ENCODE measurements around the gene PNMA8B. TPM values are rescaled to one million over a fixed set of nuclear protein-coding genes. Genes with fewer than 3 reads are reported as not detected.
"Not testable (repeated sequence)": the region's sequence is repeated elsewhere in the genome, so short reads cannot be mapped to it uniquely, and the experiment has no call there.

PNMA8B gene
- total RNA-seq, 1 donor from 2014 or later: 1.9 TPM

DNA sequence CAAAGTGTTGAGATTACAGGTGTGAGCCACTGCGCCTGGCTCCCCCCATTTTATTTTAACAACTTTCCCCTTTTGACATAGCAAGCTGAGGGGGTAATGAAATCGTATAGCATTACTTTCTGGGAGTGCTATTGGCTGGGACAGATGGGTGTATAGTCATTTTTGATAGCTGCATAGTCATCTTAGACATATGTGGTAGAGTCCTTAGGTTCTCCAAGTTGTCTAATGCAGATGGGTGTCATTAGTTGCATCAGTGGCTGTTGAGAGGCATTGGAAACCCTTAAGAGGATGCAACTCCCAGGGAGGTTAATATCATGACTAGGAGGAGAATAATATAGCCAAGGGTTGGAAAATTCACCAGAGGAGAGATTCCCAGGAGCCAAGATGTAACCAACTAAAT is 28.6 kb upstream of the PNMA8B start:
- peaks cover 2% of the 10 kb centered on the region for H3K9me3 Mint-ChIP-seq (ENCODE audit: unreplicated experiment)
- H3K9ac ChIP-seq (ENCODE audit: low read length): no peak overlapping the region
- no peak overlapping the region for H3K27ac ChIP-seq (ENCODE audit: low read depth, low read length)
- FAIRE-seq (no peak), DNase-seq (ENCODE audit: low read depth) (no peak)
- TF ChIP-seq, protein P1, sequence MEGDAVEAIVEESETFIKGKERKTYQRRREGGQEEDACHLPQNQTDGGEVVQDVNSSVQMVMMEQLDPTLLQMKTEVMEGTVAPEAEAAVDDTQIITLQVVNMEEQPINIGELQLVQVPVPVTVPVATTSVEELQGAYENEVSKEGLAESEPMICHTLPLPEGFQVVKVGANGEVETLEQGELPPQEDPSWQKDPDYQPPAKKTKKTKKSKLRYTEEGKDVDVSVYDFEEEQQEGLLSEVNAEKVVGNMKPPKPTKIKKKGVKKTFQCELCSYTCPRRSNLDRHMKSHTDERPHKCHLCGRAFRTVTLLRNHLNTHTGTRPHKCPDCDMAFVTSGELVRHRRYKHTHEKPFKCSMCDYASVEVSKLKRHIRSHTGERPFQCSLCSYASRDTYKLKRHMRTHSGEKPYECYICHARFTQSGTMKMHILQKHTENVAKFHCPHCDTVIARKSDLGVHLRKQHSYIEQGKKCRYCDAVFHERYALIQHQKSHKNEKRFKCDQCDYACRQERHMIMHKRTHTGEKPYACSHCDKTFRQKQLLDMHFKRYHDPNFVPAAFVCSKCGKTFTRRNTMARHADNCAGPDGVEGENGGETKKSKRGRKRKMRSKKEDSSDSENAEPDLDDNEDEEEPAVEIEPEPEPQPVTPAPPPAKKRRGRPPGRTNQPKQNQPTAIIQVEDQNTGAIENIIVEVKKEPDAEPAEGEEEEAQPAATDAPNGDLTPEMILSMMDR (IDR thresholded peaks at IDR 0.05; ENCODE audit: insufficient read depth, low read depth, low read length): no peak
- no peak for TF ChIP-seq EZH2 (IDR thresholded peaks at IDR 0.05; ENCODE audit: insufficient read depth, low read length)
- H3K4me1 Mint-ChIP-seq (ENCODE audit: low read depth, unreplicated experiment): no peaks in the 10 kb centered on the region
- no peaks in the 10 kb centered on the region for H3K9me3 ChIP-seq (ENCODE audit: insufficient read depth, low read depth, low read length)
- H3K36me3 ChIP-seq (ENCODE audit: insufficient read depth, low read length): no peaks in the 10 kb centered on the region
- H3K4me2 ChIP-seq (ENCODE audit: low read length): no peak overlapping the region
- no peaks in the 10 kb centered on the region for H3K36me3 Mint-ChIP-seq (ENCODE audit: low read depth, unreplicated experiment)
- no peaks in the 10 kb centered on the region for H3K79me2 ChIP-seq (ENCODE audit: insufficient read depth, low read length)
- no peak overlapping the region for H3K27ac Mint-ChIP-seq (ENCODE audit: unreplicated experiment)
- H3K4me3 ChIP-seq (ENCODE audit: insufficient read depth, low read depth, low read length): no peak overlapping the region
- no peaks in the 10 kb centered on the region for H4K20me1 ChIP-seq (ENCODE audit: insufficient read depth, low read length)
- no peak overlapping the region for H3K4me3 Mint-ChIP-seq (ENCODE audit: unreplicated experiment)
- H2AFZ ChIP-seq (ENCODE audit: low read depth, low read length): no peak overlapping the region
- H3K27me3 Mint-ChIP-seq (ENCODE audit: low read depth, unreplicated experiment): peaks cover 21% of the 10 kb centered on the region
- H3K27me3 ChIP-seq (ENCODE audit: insufficient read depth, low read length): no peaks in the 10 kb centered on the region
- no peaks in the 10 kb centered on the region for H3K4me1 ChIP-seq (ENCODE audit: insufficient read depth, low read length)

DNA sequence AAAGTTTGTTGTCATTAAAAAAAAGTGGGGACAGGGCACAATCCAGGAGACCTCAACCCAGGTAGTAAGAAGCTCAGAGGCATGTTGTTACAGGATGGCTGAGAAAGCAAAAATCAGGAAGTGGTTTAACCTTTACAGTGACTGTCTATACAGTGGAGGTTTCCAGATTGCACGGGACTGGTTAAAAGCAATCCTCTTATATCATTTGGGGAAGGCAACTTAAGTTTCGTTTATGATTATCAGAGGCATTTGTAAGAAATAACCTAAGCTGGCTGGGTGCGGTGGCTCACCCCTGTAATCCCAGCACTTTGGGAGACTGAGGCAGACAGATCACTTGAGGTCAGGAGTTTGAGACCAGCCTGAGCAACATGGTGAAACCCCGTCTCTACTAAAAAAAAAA is 27.3 kb upstream of the PNMA8B start:
- FAIRE-seq; H3K4me1 Mint-ChIP-seq (ENCODE audit: low read depth, unreplicated experiment); H3K27ac Mint-ChIP-seq (ENCODE audit: unreplicated experiment): not testable (repeated sequence)

DNA sequence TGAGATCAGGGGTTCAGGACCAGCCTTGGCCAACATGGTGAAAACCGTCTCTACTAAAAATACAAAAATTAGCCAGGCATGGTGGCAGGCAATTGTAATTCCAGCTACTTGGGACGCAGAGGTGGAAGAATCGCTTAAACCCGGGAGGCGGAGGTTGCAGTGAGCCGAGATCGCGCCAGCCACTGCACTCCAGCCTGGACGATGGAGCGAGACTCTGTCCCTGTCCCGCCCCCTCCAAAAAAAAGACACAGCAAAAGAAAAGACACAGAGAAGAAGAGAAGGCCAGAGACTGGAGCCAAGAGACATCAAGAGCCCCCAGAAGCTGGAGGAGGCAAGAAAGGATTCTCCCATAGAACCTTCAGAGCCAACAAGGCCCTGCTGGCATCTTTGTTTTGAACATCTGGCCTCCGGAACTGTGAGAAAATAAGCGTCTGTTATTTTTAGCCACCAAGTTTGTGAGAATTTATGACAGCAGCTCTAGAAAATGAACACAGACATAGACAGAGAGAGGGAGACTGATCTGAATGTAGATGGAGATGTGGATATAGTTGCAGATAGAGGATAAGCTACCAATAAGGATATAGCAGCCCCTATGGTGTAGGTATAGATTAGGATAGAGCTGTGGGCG is 25.7 kb upstream of the PNMA8B start:
- Histone ChIP-seq H3K4me2 (ENCODE audit: low read length) (no peak overlapping the region), H2AFZ (ENCODE audit: low read depth, low read length) (no peak overlapping the region), H3K4me1 (ENCODE audit: insufficient read depth, low read length) (no peaks in the 10 kb centered on the region), H3K9me3 (ENCODE audit: insufficient read depth, low read depth, low read length) (no peaks in the 10 kb centered on the region), H3K27ac (ENCODE audit: low read depth, low read length) (no peak overlapping the region), H3K4me3 (ENCODE audit: insufficient read depth, low read depth, low read length) (no peak overlapping the region), H4K20me1 (ENCODE audit: insufficient read depth, low read length) (no peaks in the 10 kb centered on the region), H3K36me3 (ENCODE audit: insufficient read depth, low read length) (no peaks in the 10 kb centered on the region), H3K27me3 (ENCODE audit: insufficient read depth, low read length) (peaks cover 2% of the 10 kb centered on the region), H3K9ac (ENCODE audit: low read length) (no peak overlapping the region), H3K79me2 (ENCODE audit: insufficient read depth, low read length) (no peaks in the 10 kb centered on the region)
- no peak overlapping the region for H3K27ac Mint-ChIP-seq (ENCODE audit: unreplicated experiment)
- H3K4me3 Mint-ChIP-seq (ENCODE audit: unreplicated experiment): no peak overlapping the region
- H3K9me3 Mint-ChIP-seq (ENCODE audit: unreplicated experiment): peaks cover 2% of the 10 kb centered on the region
- TF ChIP-seq, protein P1 (IDR thresholded peaks at IDR 0.05; ENCODE audit: insufficient read depth, low read depth, low read length): no peak
- H3K4me1 Mint-ChIP-seq (ENCODE audit: low read depth, unreplicated experiment): peaks cover 1% of the 10 kb centered on the region
- no peak for FAIRE-seq
- H3K27me3 Mint-ChIP-seq (ENCODE audit: low read depth, unreplicated experiment): peaks cover 14% of the 10 kb centered on the region
- H3K36me3 Mint-ChIP-seq (ENCODE audit: low read depth, unreplicated experiment): no peaks in the 10 kb centered on the region
- DNase-seq (ENCODE audit: low read depth): no peak

More for the DNA sequence above, 27.3 kb upstream of the PNMA8B start:
- H3K4me1 ChIP-seq (ENCODE audit: insufficient read depth, low read length); H3K27ac ChIP-seq (ENCODE audit: low read depth, low read length); H3K27me3 ChIP-seq (ENCODE audit: insufficient read depth, low read length); H3K9me3 ChIP-seq (ENCODE audit: insufficient read depth, low read depth, low read length); H3K9ac ChIP-seq (ENCODE audit: low read length); H3K4me3 Mint-ChIP-seq (ENCODE audit: unreplicated experiment); H4K20me1 ChIP-seq (ENCODE audit: insufficient read depth, low read length); H3K9me3 Mint-ChIP-seq (ENCODE audit: unreplicated experiment); DNase-seq (ENCODE audit: low read depth); H2AFZ ChIP-seq (ENCODE audit: low read depth, low read length); H3K79me2 ChIP-seq (ENCODE audit: insufficient read depth, low read length); H3K36me3 ChIP-seq (ENCODE audit: insufficient read depth, low read length); H3K4me2 ChIP-seq (ENCODE audit: low read length); H3K36me3 Mint-ChIP-seq (ENCODE audit: low read depth, unreplicated experiment); H3K4me3 ChIP-seq (ENCODE audit: insufficient read depth, low read depth, low read length): not testable (repeated sequence)
- peaks cover 14% of the 10 kb centered on the region for H3K27me3 Mint-ChIP-seq (ENCODE audit: low read depth, unreplicated experiment)
